Muscle of back (tissue), 11 donors: ENCODE measurements around the gene F2R. TPM values are rescaled to one million over a fixed set of nuclear protein-coding genes. Genes with fewer than 3 reads are reported as not detected.
"Not testable (repeated sequence)": the region's sequence is repeated elsewhere in the genome, so short reads cannot be mapped to it uniquely, and the experiment has no call there.

ENCODE experiments used
- DNase-seq, 3 donors: peaks; one replicate each; pipeline versions ENCODE4 v3.0.0 to v3.0.0-alpha.2; 2013
- polyA plus RNA-seq, 10 donors: library from polyadenylated mRNA; unstranded; fragments of 120-200 nt; gene quantifications; one replicate each; pipeline ENCODE4 v1.2.1, GENCODE V29; 2013; ENCODE audit not compliant: insufficient read length in 10 of 10

The F2R gene
- polyA plus RNA-seq, 10 donors: 22.8 to 61.6 (median 27.8) TPM

- DNase-seq: no peak
Observed at GRCh38 chr5:76751291-76751690, 35.4 kb downstream of the F2R start.

- no peak for DNase-seq
Observed at GRCh38 chr5:76754668-76755078, 38.7 kb downstream of the F2R start.

- DNase-seq: no peak
Observed at GRCh38 chr5:76755779-76756637, 40.1 kb downstream of the F2R start.

GRCh38 chr5:76757049-76757448 lies 41.1 kb downstream of the F2R start:
- no peak for DNase-seq

- not testable (repeated sequence) for DNase-seq
Observed at GRCh38 chr5:76761118-76761517, 45.2 kb downstream of the F2R start.

GRCh38 chr5:76762484-76762883 lies 46.6 kb downstream of the F2R start:
- DNase-seq: no peak

GRCh38 chr5:76763136-76763535 lies 47.2 kb downstream of the F2R start:
- DNase-seq: no peak

- no peak for DNase-seq
Observed at GRCh38 chr5:76764374-76764773, 48.4 kb downstream of the F2R start.

DNA sequence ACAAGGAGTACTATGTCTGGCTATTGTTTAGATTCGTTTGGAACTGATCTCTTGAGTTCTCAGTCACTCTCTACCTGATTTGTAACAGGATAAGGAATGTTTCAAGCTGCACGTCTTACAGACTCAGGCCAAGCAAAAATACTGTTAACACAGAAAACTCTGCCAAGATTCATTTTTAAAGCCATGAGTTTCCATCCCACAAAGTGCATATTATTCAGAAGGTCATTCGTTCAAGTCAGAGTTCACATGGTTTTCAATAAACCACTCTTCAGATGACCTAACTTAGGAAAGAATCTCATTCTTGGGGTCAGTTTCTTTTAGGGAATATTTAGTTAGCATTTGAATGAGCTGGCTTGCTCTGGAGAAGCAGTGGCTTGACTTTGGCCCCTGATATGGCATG lies 49.3 kb downstream of the F2R start:
- DNase-seq: no peak

GRCh38 chr5:76766746-76767145 lies 50.8 kb downstream of the F2R start:
- no peak for DNase-seq

DNA sequence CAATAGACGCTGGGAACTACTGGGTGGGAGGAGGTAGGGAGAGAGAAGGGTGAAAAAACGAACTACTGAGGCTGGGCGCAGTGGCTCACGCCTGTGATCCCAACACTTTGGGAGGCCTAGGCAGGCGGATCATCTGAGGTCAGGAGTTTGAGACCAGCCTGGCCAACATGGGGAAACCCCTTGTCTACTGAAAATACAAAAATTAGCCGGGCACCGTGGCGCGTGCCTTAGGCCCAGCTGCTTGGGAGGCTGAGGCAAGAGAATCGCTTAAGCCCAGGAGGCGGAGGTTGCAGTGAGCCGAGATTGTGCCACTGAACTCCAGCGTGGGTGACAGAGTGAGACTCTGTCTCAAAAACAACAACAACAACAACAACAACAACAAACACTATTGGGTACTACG lies 55.1 kb downstream of the F2R start:
- not testable (repeated sequence) for DNase-seq

GRCh38 chr5:76771705-76772405 lies 55.9 kb downstream of the F2R start:
- no peak for DNase-seq

DNA sequence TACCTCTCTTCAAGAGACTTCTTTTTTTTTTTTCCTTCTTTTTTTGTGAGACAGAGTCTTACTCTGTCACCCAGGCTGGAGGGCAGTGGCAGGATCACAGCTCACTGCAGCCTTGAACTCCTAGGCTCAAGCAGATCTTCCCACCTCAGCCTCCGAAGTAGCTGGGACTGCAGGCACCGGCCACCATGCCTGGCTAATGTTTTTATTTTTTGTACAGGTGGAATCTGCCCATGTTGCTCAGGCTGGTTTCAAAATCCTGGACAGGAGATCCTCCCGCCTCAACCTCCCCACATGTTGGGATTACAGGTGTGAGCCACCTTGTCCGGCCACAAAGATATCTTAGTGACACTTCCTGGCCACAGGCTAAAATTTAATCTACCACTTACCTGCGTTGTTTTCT lies 60.0 kb downstream of the F2R start:
- DNase-seq: no peak

GRCh38 chr5:76776391-76776790 lies 60.5 kb downstream of the F2R start:
- DNase-seq: no peak

DNA sequence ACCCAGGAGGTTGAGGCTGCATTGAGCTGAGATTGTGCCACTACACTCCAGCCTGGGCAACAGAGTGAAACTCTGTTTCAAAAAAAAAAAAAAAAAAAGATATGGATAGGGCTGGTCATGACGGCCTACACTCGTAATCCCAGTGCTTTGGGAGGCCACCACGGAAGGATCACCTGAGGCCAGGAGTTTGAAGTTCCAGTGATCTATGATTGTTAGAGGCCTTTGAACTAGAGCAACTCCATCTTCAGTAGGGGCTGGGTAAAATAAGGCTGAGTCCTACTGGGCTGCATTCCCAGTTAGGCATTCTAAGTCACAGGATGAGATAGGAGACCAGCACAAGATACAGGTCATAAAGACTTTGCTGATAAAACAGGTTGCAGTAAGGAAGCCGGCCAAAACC lies 64.7 kb downstream of the F2R start:
- DNase-seq: not testable (repeated sequence)

DNA sequence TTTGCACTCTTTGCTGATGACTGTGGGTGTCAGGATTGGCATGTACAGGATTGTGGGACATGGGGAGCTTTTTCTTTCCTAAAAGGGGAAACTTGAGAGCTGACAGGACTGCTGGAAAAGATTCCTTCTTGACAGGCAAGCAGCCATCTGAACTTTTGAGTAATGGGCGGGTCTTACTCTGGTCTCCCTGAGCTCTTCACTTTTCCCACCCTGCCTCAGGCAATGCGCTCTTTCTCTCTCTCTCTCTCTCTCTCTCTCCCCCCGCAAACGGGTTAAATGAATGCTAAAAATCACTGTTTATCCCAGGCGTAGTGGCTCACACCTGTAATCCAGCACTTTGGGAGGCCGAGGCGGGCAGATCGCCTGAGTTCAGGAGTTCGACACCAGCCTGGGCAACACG lies 65.8 kb downstream of the F2R start:
- no peak for DNase-seq

GRCh38 chr5:76782444-76782843 lies 66.5 kb downstream of the F2R start:
- no peak for DNase-seq

Other genes starting within 250 kb of the F2R start
- 10 to 100 TPM in 1 of 10 donors, 1 to 10 TPM in 9; 1.2 to 10.5 (median 2.4) TPM for gene F2RL2, start 92.7 kb upstream of the F2R start, polyA plus RNA-seq
- gene F2RL1, start 102.9 kb downstream of the F2R start, polyA plus RNA-seq: 1 to 10 TPM in 2 of 10 donors, under 1 TPM in 8; 0.26 to 4.4 (median 0.36) TPM
- gene S100Z, start 133.9 kb downstream of the F2R start, polyA plus RNA-seq: under 1 TPM in 9 of 10 donors, not detected in 1; 0.13 to 0.43 (median 0.35) TPM
- gene CRHBP, start 236.9 kb downstream of the F2R start, polyA plus RNA-seq: 1 to 10 TPM in 2 of 10 donors, under 1 TPM in 8; 0.29 to 1.8 (median 0.47) TPM